Prostate gland (tissue), 2 donors: ENCODE data around the gene RPUSD1. TPM values are rescaled to one million over a fixed set of nuclear protein-coding genes. Genes with fewer than 3 reads are reported as not detected.

ENCODE experiments used
- DNase-seq: peaks from one replicate; pipeline ENCODE4 v3.0.0-alpha.2; 2019; ENCODE audit warnings: low spot score
- H3K27ac ChIP-seq, 2 donors: fragments of 200-600 bp; sonication (generic); 2 replicates each; pipeline ENCODE4 v1.5.1; 2017 to 2019
- H3K27me3 ChIP-seq: fragments of 200-600 bp; sonication (generic); replicated peaks from 2 replicates; pipeline ENCODE4 v1.5.1; 2019; ENCODE audit not compliant: insufficient read depth
- H3K36me3 ChIP-seq, 2 donors: fragments of 200-600 bp; sonication (generic); 1 replicate in 1 of 2; 2 replicates in 1 of 2; pipeline versions ENCODE4 v1.5.1 to v1.8.1; 2017 to 2019
- H3K4me1 ChIP-seq: fragments of 200-600 bp; sonication (generic); replicated peaks from 2 replicates; pipeline ENCODE4 v1.5.1; 2019
- H3K4me3 ChIP-seq, 2 donors: fragments of 200-600 bp; sonication (generic); 2 replicates each; pipeline ENCODE4 v1.5.1; 2017 to 2019
- H3K9me3 ChIP-seq: fragments of 200-600 bp; sonication (generic); 2 replicates; pipeline ENCODE4 v1.5.1; 2017
- CTCF ChIP-seq, 4 experiments: fragments of 200-600 bp in 2 of 4; fragments of 450-650 bp in 2 of 4; sonication (generic) in 2 of 4; IDR thresholded peaks; 1 replicate in 3 of 4; 2 replicates in 1 of 4; pipeline ENCODE4 v1.5.1; 2016 to 2019; ENCODE audit warnings: antibody characterized with exemption in 4 of 4, mild to moderate bottlenecking in 2 of 4, moderate library complexity in 2 of 4
- POLR2A ChIP-seq: fragments of 450-650 bp; IDR thresholded peaks from one replicate; pipeline ENCODE4 v1.6.1; 2016; ENCODE audit warnings: antibody characterized with exemption, mild to moderate bottlenecking
- POLR2AphosphoS5 ChIP-seq: sonication (generic); formaldehyde crosslinking; IDR thresholded peaks from one replicate; pipeline ENCODE4 v1.6.1; 2017; ENCODE audit warnings: antibody characterized with exemption
- WGBS: methylation state at CpG from one replicate; pipeline ENCODE4 v1.1.5; 2018; 5-methylcytosine and 5-hydroxymethylcytosine counted together
- intact Hi-C: fragments of 100-400 bp; cut with DNase I; formaldehyde crosslinking; loops from one replicate; pipeline ENCODE4 v1.14.2; 2022
- total RNA-seq, 2 donors: library from RNA; depleted of rRNA; stranded (reverse); fragments of >200 nt; gene quantifications; one replicate each; pipeline ENCODE4 v1.1.0, GENCODE V29; 2016

RPUSD1 gene
- total RNA-seq, 2 donors from 2014 or later, result 22.0 to 32.4 TPM

- H3K27ac ChIP-seq, result no peak overlapping the region
- WGBS, result 93% methylated on average over 33 of the region's 38 CpGs
- TF ChIP-seq POLR2A, result no peak
- no peak for TF ChIP-seq CTCF (IDR thresholded peaks at IDR 0.05)
- TF ChIP-seq POLR2AphosphoS5, result no peak
- peaks cover 19% of the 10 kb centered on the region for H3K27me3 ChIP-seq
- DNase-seq, result no peak
- no peaks in the 10 kb centered on the region for H3K4me1 ChIP-seq
- intact Hi-C loops, result no loop called here
- H3K4me3 ChIP-seq, result no peak overlapping the region
- no peaks in the 10 kb centered on the region for H3K9me3 ChIP-seq
- H3K36me3 ChIP-seq, result no peaks in the 10 kb centered on the region
Observed at GRCh38 chr16:796296-797119, 8.3 kb upstream of the RPUSD1 start.

- DNase-seq, result peak; percentile 63
- 57% methylated on average over 28 of the region's 33 CpGs for WGBS
- Histone ChIP-seq H3K27me3 (peaks cover 15% of the 10 kb centered on the region), H3K27ac (no peak overlapping the region), H3K4me1 (no peaks in the 10 kb centered on the region), H3K9me3 (no peaks in the 10 kb centered on the region), H3K36me3 (no peaks in the 10 kb centered on the region), H3K4me3 (no peak overlapping the region)
- TF ChIP-seq POLR2AphosphoS5 (peak; percentile 73), CTCF (IDR thresholded peaks at IDR 0.05) (no peak)
- intact Hi-C loops, result no loop called here
Observed at GRCh38 chr16:795580-796229, 7.5 kb upstream of the RPUSD1 start.

DNA sequence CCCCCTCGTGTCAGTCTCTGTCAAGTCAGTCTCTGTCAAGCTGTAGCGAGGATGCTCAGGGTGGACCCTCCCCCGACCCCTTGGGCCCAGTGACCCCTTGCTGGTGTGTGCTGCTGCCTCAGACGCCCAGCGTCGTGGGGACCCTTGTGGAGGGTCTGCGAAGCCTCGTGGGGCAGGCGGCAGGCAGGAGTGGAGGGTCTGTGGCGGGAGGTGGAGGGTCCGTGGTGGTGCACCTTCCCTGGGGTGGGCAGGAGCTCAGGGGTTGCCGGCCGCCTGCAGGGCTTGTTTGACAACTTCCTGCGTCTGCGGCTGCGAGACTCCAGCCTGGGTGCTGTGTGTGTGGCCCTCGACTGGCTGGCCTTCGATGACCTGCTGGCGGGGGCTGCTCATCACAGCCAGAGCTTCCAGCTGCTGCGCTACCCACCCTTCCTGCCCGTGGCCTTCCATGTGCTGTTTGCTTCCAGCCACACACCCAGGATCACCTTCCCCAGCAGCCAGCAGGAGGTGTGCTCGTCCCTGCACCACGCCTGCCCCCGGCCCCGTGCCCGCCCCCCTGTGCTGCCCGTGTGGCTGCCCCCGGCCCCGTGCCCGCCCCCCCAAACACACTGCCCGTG is 6.8 kb upstream of the RPUSD1 start:
- 78% methylated on average over 31 of the region's 31 CpGs for WGBS
- Histone ChIP-seq H3K9me3 (no peaks in the 10 kb centered on the region), H3K36me3 (no peaks in the 10 kb centered on the region), H3K27ac (no peak overlapping the region), H3K4me3 (no peak overlapping the region), H3K4me1 (no peaks in the 10 kb centered on the region), H3K27me3 (peaks cover 10% of the 10 kb centered on the region)
- TF ChIP-seq POLR2A (no peak), CTCF (IDR thresholded peaks at IDR 0.05) (no peak), POLR2AphosphoS5 (no peak)
- intact Hi-C loops, result no loop called here
- DNase-seq, result no peak

DNA sequence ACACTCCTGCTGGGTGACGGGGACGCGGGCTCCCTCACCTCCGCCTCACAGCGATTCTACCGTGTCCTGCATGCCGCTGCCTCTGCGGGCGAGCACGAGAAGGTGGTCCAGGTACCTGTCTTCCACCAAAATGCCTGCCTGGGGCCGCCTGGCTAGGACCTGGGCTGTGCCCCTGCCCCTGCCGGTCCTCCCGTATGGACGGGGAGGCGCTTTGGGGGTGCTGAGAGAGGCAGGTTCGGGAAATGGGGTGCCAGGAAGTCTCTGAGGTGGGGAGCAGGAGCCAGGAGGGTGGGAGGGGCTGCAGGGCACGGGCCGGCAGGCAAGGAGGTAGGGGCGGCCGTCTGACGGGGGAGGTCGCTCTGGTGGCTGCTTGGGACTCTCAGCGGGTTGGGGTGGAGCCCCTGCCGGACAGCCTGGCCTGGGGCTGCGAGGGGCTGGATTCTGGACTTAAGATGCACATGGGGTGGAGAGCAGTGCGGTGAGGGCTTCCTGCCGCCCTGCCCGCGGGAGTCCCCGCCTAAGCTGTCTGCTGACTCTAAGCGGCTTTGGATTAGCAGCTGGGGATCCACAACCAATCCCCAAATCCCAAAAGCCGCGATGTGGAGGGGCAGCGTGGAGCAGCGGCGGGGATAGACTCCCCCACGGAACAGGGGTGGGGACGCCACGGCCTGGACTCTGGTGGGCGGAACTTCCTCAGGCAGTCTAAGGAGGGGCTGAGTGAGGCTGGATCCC is 6.1 kb upstream of the RPUSD1 start:
- intact Hi-C loops, result no loop called here
- WGBS, result 91% methylated on average over 40 of the region's 40 CpGs
- no peaks in the 10 kb centered on the region for H3K9me3 ChIP-seq

More for the DNA sequence above, 6.1 kb upstream of the RPUSD1 start:
- H3K36me3 ChIP-seq, result no peaks in the 10 kb centered on the region
- no peak for DNase-seq
- no peak overlapping the region for H3K4me3 ChIP-seq
- H3K4me1 ChIP-seq, result no peaks in the 10 kb centered on the region
- H3K27me3 ChIP-seq, result peaks cover 3% of the 10 kb centered on the region
- no peak overlapping the region for H3K27ac ChIP-seq
- TF ChIP-seq CTCF (IDR thresholded peaks at IDR 0.05) (no peak), POLR2AphosphoS5 (no peak), POLR2A (no peak)
